HL-60 (cell line): ENCODE measurements around the gene CASTOR1.

Source experiments
- DNase-seq, 2 experiments: peaks; one replicate each; pipeline ENCODE4 v3.0.0-alpha.2; 2010 to 2020; ENCODE audit warnings: low read depth in 1 of 2, low spot score in 1 of 2
- H3K27ac ChIP-seq: fragments of 250-450 bp; sonication (Bioruptor Pico); replicated peaks from 2 replicates; pipeline ENCODE4 v1.5.1; 2020; ENCODE audit warnings: mild to moderate bottlenecking, moderate library complexity
- H3K27me3 ChIP-seq: fragments of 250-450 bp; sonication (Bioruptor Pico); 2 replicates; pipeline ENCODE4 v1.5.1; 2021; ENCODE audit warnings: mild to moderate bottlenecking, moderate library complexity; ENCODE audit not compliant: insufficient read depth, poor library complexity, severe bottlenecking
- H3K4me3 ChIP-seq: replicated peaks from 2 replicates; pipeline ENCODE4 v1.5.1; 2011; ENCODE audit warnings: mild to moderate bottlenecking, control low read depth, low read length; ENCODE audit not compliant: insufficient read depth
- CTCF ChIP-seq: IDR thresholded peaks from one replicate; pipeline ENCODE4 v1.5.1; 2011; ENCODE audit warnings: low read length, control low read depth, inconsistent platforms; ENCODE audit not compliant: insufficient read depth
- GABPA ChIP-seq: IDR thresholded peaks from 2 replicates; pipeline ENCODE4 v1.6.1; 2012; ENCODE audit warnings: low read depth
- POLR2AphosphoS5 ChIP-seq: IDR thresholded peaks from 2 replicates; pipeline ENCODE4 v1.6.1; 2012; ENCODE audit warnings: low read depth
- SPI1 ChIP-seq: IDR thresholded peaks from 2 replicates; pipeline ENCODE4 v1.6.1; 2012; ENCODE audit warnings: low read depth, mild to moderate bottlenecking, borderline replicate concordance
- TF ChIP-seq, protein P1 (sequence below): IDR thresholded peaks from 2 replicates; pipeline ENCODE4 v1.6.1; 2012; ENCODE audit warnings: low read depth; ENCODE audit not compliant: insufficient replicate concordance

Gene CASTOR1

DNA sequence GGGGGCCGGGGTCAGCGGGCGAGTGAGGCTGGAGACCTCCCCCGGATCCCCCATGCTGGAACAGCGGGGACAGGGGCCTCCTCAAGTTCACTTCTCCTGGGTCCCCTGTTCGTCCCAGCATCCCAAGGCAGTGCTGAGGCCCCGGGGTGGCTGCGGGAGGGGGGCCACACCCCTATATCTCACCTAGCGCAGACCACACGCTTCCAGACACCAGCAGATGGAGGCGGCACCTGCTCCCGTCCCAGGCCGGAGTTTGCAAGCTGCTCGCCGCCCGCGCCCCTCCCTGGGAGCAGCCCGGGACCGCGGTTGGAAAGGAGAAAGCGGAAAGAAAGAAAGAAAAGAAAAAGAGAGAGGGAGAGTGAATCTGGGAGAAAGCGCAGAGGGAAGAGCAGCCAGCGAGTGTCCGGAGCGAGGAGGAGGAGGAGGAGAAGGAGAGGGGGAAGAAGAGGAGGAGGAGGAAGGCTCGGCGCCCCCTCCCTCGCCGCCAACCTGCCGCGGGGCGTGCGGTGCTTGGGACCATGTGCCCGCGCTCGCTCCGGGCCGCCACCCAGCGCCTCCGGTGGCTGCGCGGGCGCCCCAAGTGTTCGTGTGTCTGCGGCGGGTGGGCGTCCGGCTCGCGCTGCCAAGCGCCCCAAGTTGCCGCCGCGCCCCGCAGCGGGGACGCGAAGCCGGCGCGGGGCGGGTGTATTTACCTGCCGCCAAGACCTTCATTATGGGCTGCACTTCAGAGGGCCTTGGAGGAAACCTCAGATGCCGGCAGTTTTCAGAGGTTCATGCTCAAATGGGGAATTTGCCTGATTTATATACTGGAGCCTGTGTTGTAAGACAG is 43.1 kb downstream of the CASTOR1 start, which contains the start of gene LIF:
Gene LIF (minus strand): TSS at position 775 of the 829 bp plus-strand sequence. CDS start 64 bp downstream, at position 711.
- Histone ChIP-seq H3K4me3 (peak within 1 kb of the TSS; percentile 13; the same call in 1 of the 2 replicates), H3K27me3 (peaks cover 29% of the 10 kb centered on the region), H3K27ac (no peak within 1 kb of the TSS)
- TF ChIP-seq POLR2AphosphoS5 (no peak), GABPA (no peak), CTCF (no peak), SPI1 (no peak)
- no peak for DNase-seq

DNA sequence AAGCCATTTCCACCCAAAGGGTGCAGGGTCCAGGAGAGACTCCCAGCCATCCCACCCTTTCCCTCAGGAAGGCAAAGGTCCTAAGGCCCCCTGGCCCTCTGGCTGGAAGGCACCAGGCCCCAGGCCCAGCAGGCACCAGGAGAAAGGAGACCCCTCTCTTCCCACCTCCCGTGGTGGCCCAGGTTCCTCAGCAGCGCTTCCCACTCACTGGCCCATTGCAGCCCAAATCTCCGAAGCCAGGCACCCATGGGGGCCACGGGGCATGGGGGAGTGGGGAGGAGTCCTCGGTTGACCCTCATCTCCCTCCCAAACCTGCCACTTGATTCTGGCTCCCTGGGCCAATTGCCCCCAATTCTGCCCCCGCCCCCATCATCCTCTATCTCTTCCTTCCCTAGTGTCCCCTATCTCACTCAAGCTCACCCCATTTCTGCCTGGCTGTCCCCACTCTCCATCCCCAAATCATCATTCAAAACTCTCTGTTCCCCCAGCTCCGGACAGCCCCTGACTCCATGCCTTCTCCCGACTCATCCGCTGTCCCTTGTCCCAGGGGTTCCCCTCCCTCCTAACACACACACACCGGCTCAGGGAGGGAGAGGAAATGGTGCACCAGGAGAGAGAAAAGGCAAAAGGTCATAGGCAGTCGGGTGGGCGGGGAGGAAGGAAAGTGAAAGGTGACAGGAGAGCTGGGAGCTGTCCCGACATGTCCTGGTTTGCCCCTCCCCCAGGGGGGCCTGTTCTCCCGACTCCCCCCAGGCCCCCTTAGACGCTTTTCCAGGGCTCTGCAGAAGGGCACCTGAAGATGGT is 43.9 kb downstream of the CASTOR1 start:
- no peak overlapping the region for H3K27ac ChIP-seq

DNA sequence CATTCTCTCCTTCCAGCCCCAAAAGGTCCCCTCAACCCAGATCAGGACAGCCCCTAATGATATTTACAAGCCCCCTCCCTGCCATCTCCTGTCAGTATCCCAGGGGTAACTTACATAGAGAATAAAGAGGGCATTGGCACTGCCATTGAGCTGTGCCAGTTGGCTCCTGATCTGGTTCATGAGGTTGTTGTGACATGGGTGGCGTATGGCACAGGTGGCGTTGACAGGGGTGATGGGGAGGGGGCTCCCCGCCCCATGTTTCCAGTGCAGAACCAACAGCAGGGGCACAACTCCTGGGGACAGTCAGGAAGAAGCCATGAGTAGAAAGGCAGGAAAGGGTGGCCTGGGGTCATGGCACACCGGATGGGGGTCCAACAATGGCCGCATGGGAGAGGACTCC is 44.7 kb downstream of the CASTOR1 start:
- Histone ChIP-seq H3K27ac (no peak overlapping the region), H3K27me3 (peaks cover 29% of the 10 kb centered on the region), H3K4me3 (no peak overlapping the region)
- no peak for TF ChIP-seq SPI1
- TF ChIP-seq POLR2AphosphoS5, result no peak
- TF ChIP-seq, protein P1, sequence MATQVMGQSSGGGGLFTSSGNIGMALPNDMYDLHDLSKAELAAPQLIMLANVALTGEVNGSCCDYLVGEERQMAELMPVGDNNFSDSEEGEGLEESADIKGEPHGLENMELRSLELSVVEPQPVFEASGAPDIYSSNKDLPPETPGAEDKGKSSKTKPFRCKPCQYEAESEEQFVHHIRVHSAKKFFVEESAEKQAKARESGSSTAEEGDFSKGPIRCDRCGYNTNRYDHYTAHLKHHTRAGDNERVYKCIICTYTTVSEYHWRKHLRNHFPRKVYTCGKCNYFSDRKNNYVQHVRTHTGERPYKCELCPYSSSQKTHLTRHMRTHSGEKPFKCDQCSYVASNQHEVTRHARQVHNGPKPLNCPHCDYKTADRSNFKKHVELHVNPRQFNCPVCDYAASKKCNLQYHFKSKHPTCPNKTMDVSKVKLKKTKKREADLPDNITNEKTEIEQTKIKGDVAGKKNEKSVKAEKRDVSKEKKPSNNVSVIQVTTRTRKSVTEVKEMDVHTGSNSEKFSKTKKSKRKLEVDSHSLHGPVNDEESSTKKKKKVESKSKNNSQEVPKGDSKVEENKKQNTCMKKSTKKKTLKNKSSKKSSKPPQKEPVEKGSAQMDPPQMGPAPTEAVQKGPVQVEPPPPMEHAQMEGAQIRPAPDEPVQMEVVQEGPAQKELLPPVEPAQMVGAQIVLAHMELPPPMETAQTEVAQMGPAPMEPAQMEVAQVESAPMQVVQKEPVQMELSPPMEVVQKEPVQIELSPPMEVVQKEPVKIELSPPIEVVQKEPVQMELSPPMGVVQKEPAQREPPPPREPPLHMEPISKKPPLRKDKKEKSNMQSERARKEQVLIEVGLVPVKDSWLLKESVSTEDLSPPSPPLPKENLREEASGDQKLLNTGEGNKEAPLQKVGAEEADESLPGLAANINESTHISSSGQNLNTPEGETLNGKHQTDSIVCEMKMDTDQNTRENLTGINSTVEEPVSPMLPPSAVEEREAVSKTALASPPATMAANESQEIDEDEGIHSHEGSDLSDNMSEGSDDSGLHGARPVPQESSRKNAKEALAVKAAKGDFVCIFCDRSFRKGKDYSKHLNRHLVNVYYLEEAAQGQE, result no peak
- no peak for TF ChIP-seq CTCF
- no peak for TF ChIP-seq GABPA
- DNase-seq, result no peak

More for the DNA sequence above, 43.9 kb downstream of the CASTOR1 start:
- Histone ChIP-seq H3K4me3 (no peak overlapping the region), H3K27me3 (peaks cover 29% of the 10 kb centered on the region)
- no peak for DNase-seq
- TF ChIP-seq SPI1 (no peak), GABPA (no peak), CTCF (no peak), POLR2AphosphoS5 (no peak)
- TF ChIP-seq, protein P1, result no peak
